ENCODE measurements around the gene FBXL13.

GRCh38 chr7:102916426-102916825, 158.2 kb downstream of the FBXL13 start:
- TF ChIP-seq CTCF (IDR thresholded peaks at IDR 0.05) = no peak
- no peak for TF ChIP-seq POLR2A (IDR thresholded peaks at IDR 0.05; ENCODE audit: low read depth)
- TF ChIP-seq POLR2AphosphoS5 (IDR thresholded peaks at IDR 0.05) = no peak
